B cell (primary cell): ENCODE results near the gene SCGN.

Source experiments
- EZH2 ChIP-seq: IDR thresholded peaks from 2 replicates; pipeline ENCODE4 v1.6.1; 2012; ENCODE audit warnings: borderline replicate concordance, low read depth, mild to moderate bottlenecking, moderate library complexity, low read length; ENCODE audit not compliant: insufficient read depth, poor library complexity, severe bottlenecking
- TF ChIP-seq, protein P1 (sequence below): fragments of 200-600 bp; IDR thresholded peaks from one replicate; pipeline ENCODE4 v1.8.0; 2022; ENCODE audit warnings: antibody characterized with exemption, mild to moderate bottlenecking

- TF ChIP-seq, protein P1, sequence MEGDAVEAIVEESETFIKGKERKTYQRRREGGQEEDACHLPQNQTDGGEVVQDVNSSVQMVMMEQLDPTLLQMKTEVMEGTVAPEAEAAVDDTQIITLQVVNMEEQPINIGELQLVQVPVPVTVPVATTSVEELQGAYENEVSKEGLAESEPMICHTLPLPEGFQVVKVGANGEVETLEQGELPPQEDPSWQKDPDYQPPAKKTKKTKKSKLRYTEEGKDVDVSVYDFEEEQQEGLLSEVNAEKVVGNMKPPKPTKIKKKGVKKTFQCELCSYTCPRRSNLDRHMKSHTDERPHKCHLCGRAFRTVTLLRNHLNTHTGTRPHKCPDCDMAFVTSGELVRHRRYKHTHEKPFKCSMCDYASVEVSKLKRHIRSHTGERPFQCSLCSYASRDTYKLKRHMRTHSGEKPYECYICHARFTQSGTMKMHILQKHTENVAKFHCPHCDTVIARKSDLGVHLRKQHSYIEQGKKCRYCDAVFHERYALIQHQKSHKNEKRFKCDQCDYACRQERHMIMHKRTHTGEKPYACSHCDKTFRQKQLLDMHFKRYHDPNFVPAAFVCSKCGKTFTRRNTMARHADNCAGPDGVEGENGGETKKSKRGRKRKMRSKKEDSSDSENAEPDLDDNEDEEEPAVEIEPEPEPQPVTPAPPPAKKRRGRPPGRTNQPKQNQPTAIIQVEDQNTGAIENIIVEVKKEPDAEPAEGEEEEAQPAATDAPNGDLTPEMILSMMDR = no peak
- no peak for TF ChIP-seq EZH2
These were observed 54.4 kb downstream of the SCGN start for GRCh38 chr6:25706314-25707014.
